Activated effector memory CD4-positive, alpha-beta T cell treated with anti-CD3 and anti-CD28 coated beads, Interleukin-2, amount 50 U/mL, for 16 hours (primary cell): Measurements from ENCODE around the gene FBXO21.
"Not testable (repeated sequence)": the region's sequence is repeated elsewhere in the genome, so short reads cannot be mapped to it uniquely, and the experiment has no call there.

Experiments used
- DNase-seq: peaks from one replicate; pipeline ENCODE4 v3.0.0-alpha.2; 2020

The FBXO21 gene, protein sequence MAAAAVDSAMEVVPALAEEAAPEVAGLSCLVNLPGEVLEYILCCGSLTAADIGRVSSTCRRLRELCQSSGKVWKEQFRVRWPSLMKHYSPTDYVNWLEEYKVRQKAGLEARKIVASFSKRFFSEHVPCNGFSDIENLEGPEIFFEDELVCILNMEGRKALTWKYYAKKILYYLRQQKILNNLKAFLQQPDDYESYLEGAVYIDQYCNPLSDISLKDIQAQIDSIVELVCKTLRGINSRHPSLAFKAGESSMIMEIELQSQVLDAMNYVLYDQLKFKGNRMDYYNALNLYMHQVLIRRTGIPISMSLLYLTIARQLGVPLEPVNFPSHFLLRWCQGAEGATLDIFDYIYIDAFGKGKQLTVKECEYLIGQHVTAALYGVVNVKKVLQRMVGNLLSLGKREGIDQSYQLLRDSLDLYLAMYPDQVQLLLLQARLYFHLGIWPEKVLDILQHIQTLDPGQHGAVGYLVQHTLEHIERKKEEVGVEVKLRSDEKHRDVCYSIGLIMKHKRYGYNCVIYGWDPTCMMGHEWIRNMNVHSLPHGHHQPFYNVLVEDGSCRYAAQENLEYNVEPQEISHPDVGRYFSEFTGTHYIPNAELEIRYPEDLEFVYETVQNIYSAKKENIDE

GRCh38 chr12:117190210-117190781, at the start of gene FBXO21:
TSS of gene FBXO21 (minus strand) at chr12:117190470. CDS start at chr12:117190456, 14 bp downstream.
- peak; percentile 98 for DNase-seq

GRCh38 chr12:117236456-117237001, 46.3 kb upstream of the FBXO21 start:
- peak; percentile 90 for DNase-seq

DNA sequence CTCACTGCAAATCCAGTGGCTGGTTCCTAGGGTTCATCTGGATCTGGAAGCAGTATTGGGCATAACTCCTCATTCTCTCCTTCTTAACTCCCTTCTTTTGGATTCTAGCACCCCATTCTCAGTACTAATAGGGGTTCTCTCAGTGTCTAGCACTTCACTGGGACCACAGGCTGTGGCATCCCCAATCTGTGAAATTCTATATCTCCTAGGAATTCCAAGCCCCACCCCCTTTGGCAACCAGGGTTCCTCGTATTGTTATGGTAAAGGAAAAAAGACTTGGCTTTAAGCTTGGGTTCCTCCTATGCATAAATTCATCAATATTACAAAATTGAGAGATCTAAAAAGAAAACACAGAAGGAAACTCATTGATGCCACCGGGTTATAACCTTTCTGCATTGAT, 45.0 kb upstream of the FBXO21 start:
- DNase-seq: no peak

DNA sequence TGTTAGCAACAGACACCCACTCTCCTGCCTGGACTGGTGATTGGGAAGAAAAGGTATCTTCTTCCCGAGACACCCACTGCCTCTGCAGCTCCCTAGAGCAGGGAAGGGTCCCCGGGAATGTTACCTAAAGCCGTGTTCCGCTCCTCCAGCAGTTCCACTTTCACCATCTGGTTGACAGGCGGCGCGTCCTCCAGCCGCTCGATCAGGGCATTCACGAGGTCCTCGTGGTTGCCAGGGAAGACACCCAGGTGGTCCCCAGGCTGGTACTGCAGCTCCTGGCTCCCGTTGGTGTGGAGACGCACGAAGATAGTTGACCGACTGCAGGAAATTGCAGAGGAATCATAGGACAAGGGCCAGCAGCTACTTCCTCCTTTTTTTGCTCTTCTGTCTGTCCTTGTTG, 44.2 kb upstream of the FBXO21 start:
- DNase-seq: no peak

- no peak for DNase-seq
These were observed 41.5 kb upstream of the FBXO21 start for GRCh38 chr12:117231750-117232149.

- DNase-seq: no peak
These were observed 38.0 kb upstream of the FBXO21 start for GRCh38 chr12:117228239-117228638.

DNA sequence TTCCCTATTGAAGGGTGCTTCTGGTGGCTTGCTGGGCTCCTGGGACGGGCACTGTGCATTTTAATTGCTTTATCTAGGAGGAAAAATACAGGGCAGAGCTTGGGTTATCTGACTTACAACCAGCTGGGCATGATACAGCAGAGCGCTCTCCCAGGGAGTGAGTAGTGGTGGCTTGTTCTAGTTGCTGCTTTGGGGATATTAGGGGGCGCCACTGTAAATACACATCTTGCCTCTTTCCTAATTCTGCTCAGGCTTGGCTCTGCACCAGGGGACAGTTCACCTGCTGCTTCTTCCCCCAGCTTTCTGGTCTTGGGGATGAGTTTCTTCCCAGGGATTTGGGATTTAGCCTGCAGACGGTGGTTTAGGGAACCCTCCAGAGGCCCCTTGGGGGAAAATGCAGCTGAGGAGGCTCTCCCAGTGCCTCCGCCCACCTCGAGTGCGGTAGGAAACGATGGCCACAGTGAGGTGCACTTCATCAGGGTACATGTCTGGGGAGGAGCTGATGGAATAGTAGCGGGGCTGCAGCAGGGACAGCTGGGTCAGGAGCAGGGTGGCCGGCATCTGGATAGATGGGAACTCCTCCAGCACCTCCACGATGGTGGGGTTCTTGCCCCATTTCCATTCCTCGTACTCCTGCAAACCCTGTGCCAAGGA, 36.9 kb upstream of the FBXO21 start:
- DNase-seq: no peak

GRCh38 chr12:117226505-117226904, 36.2 kb upstream of the FBXO21 start:
- no peak for DNase-seq

DNA sequence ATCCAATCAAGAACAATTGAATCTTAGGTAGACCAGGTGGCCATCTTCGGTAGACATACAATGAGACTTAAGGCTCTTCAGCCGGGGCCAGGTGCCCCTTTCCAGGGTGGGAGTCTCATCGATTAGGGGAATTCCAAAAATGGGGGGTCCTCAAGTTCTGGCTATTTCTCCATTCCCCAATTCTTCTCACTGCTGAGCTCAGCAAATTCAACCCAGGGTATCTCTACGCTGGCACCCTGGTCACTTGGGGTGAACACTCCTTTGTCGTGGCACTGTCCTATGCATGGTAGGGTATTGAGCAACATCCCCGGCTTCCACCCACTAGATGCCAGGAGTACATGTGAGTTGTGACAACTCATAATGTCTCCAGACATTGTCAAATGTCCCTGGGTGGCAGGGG, 34.9 kb upstream of the FBXO21 start:
- DNase-seq: no peak

DNA sequence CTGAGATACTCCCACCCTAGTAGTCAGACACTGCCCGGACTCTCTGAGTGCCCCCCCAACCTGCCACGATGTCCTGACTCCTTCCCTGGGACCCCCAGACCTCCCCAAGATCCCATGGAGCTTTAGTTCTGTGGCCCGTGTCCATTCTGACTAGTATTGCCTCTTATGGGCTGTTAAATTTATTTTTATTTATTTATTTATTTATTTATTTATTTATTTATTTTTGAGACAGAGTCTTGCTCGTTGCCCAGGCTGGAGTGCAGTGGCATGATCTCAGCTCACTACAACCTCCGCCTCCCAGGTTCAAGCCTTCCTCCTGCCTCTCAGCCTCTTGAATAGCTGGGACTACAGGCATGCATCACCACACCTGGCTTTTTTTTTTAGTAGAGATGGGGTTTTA, 30.7 kb upstream of the FBXO21 start:
- not testable (repeated sequence) for DNase-seq

- no peak for DNase-seq
These were observed 27.9 kb upstream of the FBXO21 start for GRCh38 chr12:117218149-117218548.

DNA sequence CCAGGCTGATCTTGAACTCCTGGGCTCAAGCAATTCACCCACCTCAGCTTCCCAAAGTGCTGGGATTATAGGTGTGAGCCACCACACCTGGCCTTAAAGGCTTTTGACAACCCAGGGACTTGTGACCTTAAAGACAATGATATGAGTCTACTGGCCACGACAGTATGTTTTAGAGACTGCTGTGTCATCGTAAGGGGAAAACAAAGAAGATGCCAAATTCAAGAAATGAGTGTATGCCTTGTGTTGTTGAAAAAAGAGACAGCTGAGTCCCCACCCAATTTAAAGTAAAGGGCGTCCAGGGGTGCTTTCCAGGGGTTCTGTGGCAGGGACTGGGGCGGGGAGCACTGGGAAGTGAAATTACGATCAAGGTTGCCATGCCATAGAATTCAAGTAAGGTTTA, 26.4 kb upstream of the FBXO21 start:
- DNase-seq: no peak

- no peak for DNase-seq
These were observed 24.5 kb upstream of the FBXO21 start for GRCh38 chr12:117214797-117215196.

GRCh38 chr12:117213295-117213808, 23.1 kb upstream of the FBXO21 start:
- no peak for DNase-seq

DNA sequence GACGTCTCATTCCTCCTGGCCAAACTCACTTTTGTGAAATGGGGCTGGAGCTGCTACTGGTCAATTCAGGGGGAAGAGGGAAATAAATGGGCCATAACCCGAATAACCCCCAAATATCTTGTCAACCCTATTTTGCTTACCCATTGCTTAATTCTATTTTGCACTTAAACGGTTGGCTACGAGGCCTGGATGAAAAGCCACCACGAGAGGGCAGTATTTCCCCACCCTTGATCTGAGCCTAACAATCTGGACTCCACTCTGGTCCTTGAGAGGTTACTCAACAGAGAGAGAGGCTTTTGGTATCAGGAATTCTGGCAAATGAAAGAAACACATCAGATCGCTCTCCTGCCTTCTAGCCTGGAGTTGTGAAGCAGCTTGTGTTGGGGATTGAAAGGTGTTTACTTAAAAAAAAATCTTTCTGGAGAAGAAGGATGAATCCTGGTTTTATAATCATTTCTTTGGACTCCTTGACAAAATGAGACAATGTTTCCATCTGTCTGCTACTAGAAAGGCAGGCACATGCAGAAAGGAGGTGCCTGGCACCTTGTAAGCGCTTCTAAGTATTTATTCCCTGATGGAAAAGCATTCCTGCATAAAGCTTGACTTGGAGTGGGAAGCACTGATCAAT, 22.4 kb upstream of the FBXO21 start:
- DNase-seq: peak; percentile 84

DNA sequence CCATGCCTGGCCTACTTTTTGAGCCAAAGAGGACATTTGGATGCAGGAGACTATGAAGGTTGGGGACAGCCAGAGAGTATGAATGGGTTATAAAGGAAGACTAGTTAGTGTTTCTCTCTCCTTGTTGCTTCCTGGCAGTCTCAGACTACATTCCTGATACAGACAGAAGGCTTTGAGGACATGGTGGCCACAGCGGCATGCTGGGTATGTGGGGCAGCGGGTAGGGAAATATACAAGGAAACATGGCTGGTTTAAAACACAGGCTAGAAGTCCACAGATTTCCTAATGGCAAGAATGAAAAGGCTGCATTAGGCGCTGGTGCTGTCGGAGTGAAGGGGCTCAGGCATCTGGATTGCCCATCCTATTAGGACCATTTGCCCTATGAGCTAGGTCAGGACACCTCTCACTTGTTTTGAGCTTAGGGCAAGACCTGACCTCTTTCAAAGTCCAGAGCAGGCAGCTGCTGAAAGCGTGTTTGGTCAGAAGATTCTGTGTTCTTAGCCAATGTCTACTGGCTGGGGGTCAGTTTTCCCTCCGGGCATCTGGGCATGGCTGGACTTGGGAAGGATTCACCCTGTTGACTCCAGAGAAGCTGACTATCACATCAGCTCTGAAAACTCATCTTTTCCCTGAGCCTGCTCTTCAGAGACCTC, 20.1 kb upstream of the FBXO21 start:
- DNase-seq: no peak

GRCh38 chr12:117209626-117210025, 19.4 kb upstream of the FBXO21 start:
- DNase-seq: no peak

DNA sequence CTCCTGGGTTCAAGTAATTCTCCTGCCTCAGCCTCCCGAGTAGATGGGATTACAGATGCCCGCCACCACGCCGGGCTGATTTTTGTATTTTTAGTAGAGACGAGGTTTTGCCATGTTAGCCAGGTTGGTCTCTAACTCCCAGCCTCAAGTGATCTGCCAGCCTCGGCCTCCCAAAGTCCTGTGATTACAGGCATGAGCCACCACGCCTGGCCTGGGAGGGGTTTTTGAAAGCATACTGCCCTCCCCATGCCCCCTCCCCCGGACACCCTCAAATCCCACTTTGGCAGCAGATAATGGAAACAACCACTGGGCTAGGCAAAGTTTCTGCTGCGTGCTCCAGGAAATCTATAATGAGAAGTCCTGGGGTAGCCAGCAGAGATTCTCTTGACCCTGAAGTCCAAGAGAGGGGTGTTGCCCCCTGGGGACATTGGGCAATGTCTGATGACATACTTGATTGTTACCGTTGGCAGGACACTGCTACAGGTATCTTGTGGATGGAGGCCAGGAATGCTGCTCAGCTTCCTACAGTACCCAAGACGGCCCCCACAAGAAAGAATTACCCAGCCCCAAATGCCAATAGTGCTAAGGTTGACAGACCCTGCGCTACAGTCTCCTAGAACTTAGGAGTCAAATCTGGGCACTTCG, 18.7 kb upstream of the FBXO21 start:
- no peak for DNase-seq

DNA sequence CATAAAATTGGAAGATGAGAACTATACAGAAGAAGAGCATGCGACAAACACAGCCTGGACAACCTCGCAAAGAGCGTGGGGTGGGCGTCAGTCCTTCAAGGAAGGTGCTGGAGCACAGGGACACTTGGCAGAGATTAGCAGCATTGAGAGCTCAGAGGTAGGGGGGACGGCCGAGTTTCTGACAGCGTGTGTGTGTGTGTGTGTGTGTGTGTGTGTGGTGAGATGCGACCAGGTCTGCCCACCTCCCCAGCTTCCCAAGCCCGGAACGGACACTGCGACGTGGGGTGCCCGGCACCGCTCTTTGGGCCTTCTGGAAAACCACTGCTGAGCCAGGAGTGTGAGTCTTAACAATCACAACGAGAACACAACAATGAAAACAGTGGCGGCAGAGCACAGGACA, 17.9 kb upstream of the FBXO21 start:
- no peak for DNase-seq

DNA sequence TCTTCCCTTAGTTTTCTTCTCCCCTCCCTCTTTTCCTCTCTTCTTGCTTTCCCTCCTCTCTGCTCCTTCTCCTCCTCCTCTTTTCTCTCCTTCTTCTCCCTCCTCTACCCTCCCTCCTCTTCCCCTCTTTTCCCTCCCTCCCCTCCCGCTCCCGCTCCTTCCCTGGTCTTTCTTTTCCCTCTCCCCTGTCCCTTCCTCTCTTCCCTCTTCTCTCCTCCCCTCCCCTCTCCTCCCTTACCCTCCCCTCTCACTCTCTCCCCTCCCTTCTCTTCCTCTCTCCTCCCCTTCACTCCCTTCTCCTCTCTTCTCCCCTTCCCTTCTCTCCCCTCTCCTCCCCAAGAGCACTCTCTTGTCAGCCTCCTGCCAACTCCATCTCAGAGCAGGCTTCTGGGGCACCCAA, 17.4 kb upstream of the FBXO21 start:
- DNase-seq: no peak

DNA sequence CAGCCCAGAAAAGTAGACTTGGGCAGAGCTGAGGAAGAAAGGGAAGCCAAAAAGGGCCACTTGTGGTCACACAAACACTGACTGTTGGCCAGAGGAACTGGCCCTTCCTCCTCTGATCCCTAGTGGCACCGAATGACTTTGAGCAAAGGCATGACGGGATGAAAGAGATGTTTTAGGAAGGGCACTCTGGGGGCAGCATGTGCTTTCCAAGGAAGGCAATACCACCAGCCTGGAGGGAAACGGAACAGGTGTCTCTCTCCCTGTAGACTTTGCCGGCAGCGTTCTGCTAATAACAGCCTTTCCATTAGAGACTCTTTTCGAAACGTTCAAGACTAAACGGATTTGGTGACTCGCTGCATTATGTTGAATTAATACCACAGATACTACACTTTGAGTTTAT, 12.3 kb upstream of the FBXO21 start:
- DNase-seq: peak; percentile 17

DNA sequence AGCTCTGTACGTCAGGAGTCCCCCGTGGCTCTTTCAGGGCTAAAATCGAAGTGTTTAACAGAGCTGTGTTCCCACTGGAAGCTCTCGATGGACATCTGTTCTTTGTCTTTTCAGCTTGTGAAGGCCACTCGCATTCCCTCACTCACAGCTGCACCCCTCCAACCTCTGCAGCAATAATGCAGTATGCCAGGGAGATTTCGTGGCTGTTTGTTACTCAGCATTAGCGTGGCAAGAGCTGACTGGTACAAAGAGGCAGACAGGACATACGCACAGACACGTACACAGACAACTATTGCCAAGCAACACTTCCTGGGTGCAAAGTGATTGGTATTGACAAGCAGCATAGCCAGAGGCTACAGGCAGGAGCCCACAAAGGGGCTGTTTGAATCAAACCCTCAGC, 11.8 kb upstream of the FBXO21 start:
- peak; percentile 17 for DNase-seq
